ENCODE data around the gene KCNV2. TPM values are rescaled to one million over a fixed set of nuclear protein-coding genes. Genes with fewer than 3 reads are reported as not detected.
"Not testable (repeated sequence)": the region's sequence is repeated elsewhere in the genome, so short reads cannot be mapped to it uniquely, and the experiment has no call there.

The KCNV2 gene
- total RNA-seq, 2 donors from 2014 or later, result not detected

- Histone ChIP-seq H3K27ac (no peak overlapping the region), H3K4me1 (no peaks in the 10 kb centered on the region), H3K9me3 (no peaks in the 10 kb centered on the region), H3K27me3 (no peaks in the 10 kb centered on the region), H3K4me3 (no peak overlapping the region), H3K36me3 (replicated peaks in 1 of 2; ENCODE audit: insufficient read depth in 1 of 2, low read depth in 2 of 2) (no peaks in the 10 kb centered on the region)
- intact Hi-C loops (cut with DNase I), result no loop called here
- whole genome bisulfite sequencing, 2 donors, result 75 to 78% methylated on average over 6 of the region's 6 CpGs
- no peak for ATAC-seq
- DNase-seq, result no peak
- TF ChIP-seq POLR2A (IDR thresholded peaks at IDR 0.05) (no peak), CTCF (IDR thresholded peaks at IDR 0.05) (no peak)
Observed at GRCh38 chr9:2700398-2700797, 16.9 kb upstream of the KCNV2 start.

GRCh38 chr9:2700909-2701550 is 16.3 kb upstream of the KCNV2 start:
- no peaks in the 10 kb centered on the region for H3K27me3 ChIP-seq
- H3K27ac ChIP-seq, result no peak overlapping the region
- no peak overlapping the region for H3K4me3 ChIP-seq
- TF ChIP-seq CTCF (IDR thresholded peaks at IDR 0.05) (no peak), POLR2A (IDR thresholded peaks at IDR 0.05) (no peak)
- no peaks in the 10 kb centered on the region for H3K9me3 ChIP-seq
- ATAC-seq, result no peak
- 84 to 85% methylated on average over 10 of the region's 10 CpGs for WGBS, 2 donors
- no peaks in the 10 kb centered on the region for H3K4me1 ChIP-seq
- no peak for DNase-seq
- H3K36me3 ChIP-seq (replicated peaks in 1 of 2; ENCODE audit: insufficient read depth in 1 of 2, low read depth in 2 of 2), result no peaks in the 10 kb centered on the region
- intact Hi-C loops (cut with DNase I), result no loop called here

GRCh38 chr9:2704504-2704903 is 12.8 kb upstream of the KCNV2 start:
- Histone ChIP-seq H3K36me3 (replicated peaks in 1 of 2; ENCODE audit: insufficient read depth in 1 of 2, low read depth in 2 of 2) (no peaks in the 10 kb centered on the region), H3K4me3 (no peak overlapping the region), H3K4me1 (no peaks in the 10 kb centered on the region), H3K9me3 (no peaks in the 10 kb centered on the region), H3K27me3 (no peaks in the 10 kb centered on the region), H3K27ac (no peak overlapping the region)
- DNase-seq (no peak), ATAC-seq (no peak)
- TF ChIP-seq CTCF (IDR thresholded peaks at IDR 0.05), result no peak
- TF ChIP-seq POLR2A (IDR thresholded peaks at IDR 0.05), result no peak
- intact Hi-C loops (cut with DNase I), result no loop called here

GRCh38 chr9:2707256-2707655 is 10.1 kb upstream of the KCNV2 start:
- 89 to 90% methylated on average over 3 of the region's 3 CpGs for WGBS, 2 donors
- H3K9me3 ChIP-seq; H3K4me3 ChIP-seq; H3K27me3 ChIP-seq; intact Hi-C loops (cut with DNase I); ATAC-seq; H3K36me3 ChIP-seq (replicated peaks in 1 of 2; ENCODE audit: insufficient read depth in 1 of 2, low read depth in 2 of 2); H3K27ac ChIP-seq; DNase-seq; H3K4me1 ChIP-seq: not testable (repeated sequence)

GRCh38 chr9:2709645-2710101 is 7.6 kb upstream of the KCNV2 start:
- Histone ChIP-seq H3K4me3 (no peak overlapping the region), H3K4me1 (no peaks in the 10 kb centered on the region), H3K9me3 (no peaks in the 10 kb centered on the region), H3K27me3 (no peaks in the 10 kb centered on the region), H3K36me3 (replicated peaks in 1 of 2; ENCODE audit: insufficient read depth in 1 of 2, low read depth in 2 of 2) (no peaks in the 10 kb centered on the region), H3K27ac (no peak overlapping the region)
- ATAC-seq (no peak), DNase-seq (no peak)
- TF ChIP-seq POLR2A (IDR thresholded peaks at IDR 0.05) (no peak), CTCF (IDR thresholded peaks at IDR 0.05) (no peak)
- intact Hi-C loops (cut with DNase I), result no loop called here
- 81 to 86% methylated on average over 2 of the region's 2 CpGs for WGBS, 2 donors
